Activated naive CD8-positive, alpha-beta T cell (primary cell): ENCODE data around the gene SMIM35.

Experiments used
- H3K27ac Mint-ChIP-seq: one replicate; pipeline ENCODE4 v1.8.0; 2021; ENCODE audit warnings: mixed read lengths
- H3K27me3 Mint-ChIP-seq: one replicate; pipeline ENCODE4 v1.8.0; 2021; ENCODE audit warnings: mixed read lengths
- H3K36me3 Mint-ChIP-seq: one replicate; pipeline ENCODE4 v1.8.0; 2021; ENCODE audit warnings: mixed read lengths
- H3K4me1 Mint-ChIP-seq: one replicate; pipeline ENCODE4 v1.8.0; 2021; ENCODE audit warnings: low read depth, mixed read lengths
- H3K4me3 Mint-ChIP-seq: one replicate; pipeline ENCODE4 v1.8.0; 2021; ENCODE audit warnings: mild to moderate bottlenecking, mixed read lengths
- H3K9me3 Mint-ChIP-seq: one replicate; pipeline ENCODE4 v1.8.0; 2021; ENCODE audit warnings: low read depth, mixed read lengths

Gene SMIM35

GRCh38 chr11:117977029-117977428 lies 109.7 kb downstream of the SMIM35 start:
- H3K4me1 Mint-ChIP-seq: peaks cover 85% of the 10 kb centered on the region

GRCh38 chr11:117976445-117976844 lies 110.3 kb downstream of the SMIM35 start:
- H3K27ac Mint-ChIP-seq: peak overlapping the region; percentile 83
- peak overlapping the region; percentile 83 for H3K4me3 Mint-ChIP-seq
- H3K4me1 Mint-ChIP-seq: peaks cover 82% of the 10 kb centered on the region

More at GRCh38 chr11:117977029-117977428, 109.7 kb downstream of the SMIM35 start:
- Mint-ChIP-seq H3K9me3 (no peaks in the 10 kb centered on the region), H3K27ac (peak overlapping the region; percentile 83), H3K27me3 (no peaks in the 10 kb centered on the region), H3K36me3 (peaks cover 2% of the 10 kb centered on the region), H3K4me3 (peak overlapping the region; percentile 83)

GRCh38 chr11:117973503-117973860 lies 113.3 kb downstream of the SMIM35 start:
- Mint-ChIP-seq H3K27ac (peak overlapping the region; percentile 79), H3K9me3 (no peaks in the 10 kb centered on the region), H3K4me3 (no peak overlapping the region), H3K36me3 (peaks cover 2% of the 10 kb centered on the region), H3K27me3 (no peaks in the 10 kb centered on the region), H3K4me1 (peaks cover 88% of the 10 kb centered on the region)

More at GRCh38 chr11:117976445-117976844, 110.3 kb downstream of the SMIM35 start:
- no peaks in the 10 kb centered on the region for H3K27me3 Mint-ChIP-seq
- no peaks in the 10 kb centered on the region for H3K9me3 Mint-ChIP-seq
- H3K36me3 Mint-ChIP-seq: peaks cover 2% of the 10 kb centered on the region

GRCh38 chr11:117972629-117973502 lies 113.9 kb downstream of the SMIM35 start:
- peaks cover 86% of the 10 kb centered on the region for H3K4me1 Mint-ChIP-seq
- no peaks in the 10 kb centered on the region for H3K27me3 Mint-ChIP-seq
- no peaks in the 10 kb centered on the region for H3K9me3 Mint-ChIP-seq
- no peaks in the 10 kb centered on the region for H3K36me3 Mint-ChIP-seq
- H3K4me3 Mint-ChIP-seq: no peak overlapping the region
- H3K27ac Mint-ChIP-seq: peak overlapping the region; percentile 79

GRCh38 chr11:117972044-117972443 lies 114.7 kb downstream of the SMIM35 start:
- peaks cover 79% of the 10 kb centered on the region for H3K4me1 Mint-ChIP-seq
- no peaks in the 10 kb centered on the region for H3K36me3 Mint-ChIP-seq
- no peaks in the 10 kb centered on the region for H3K27me3 Mint-ChIP-seq
- no peak overlapping the region for H3K27ac Mint-ChIP-seq
- no peaks in the 10 kb centered on the region for H3K9me3 Mint-ChIP-seq
- no peak overlapping the region for H3K4me3 Mint-ChIP-seq

GRCh38 chr11:117970400-117971024 lies 116.3 kb downstream of the SMIM35 start:
- H3K36me3 Mint-ChIP-seq: no peaks in the 10 kb centered on the region
- no peaks in the 10 kb centered on the region for H3K27me3 Mint-ChIP-seq
- H3K4me3 Mint-ChIP-seq: peak overlapping the region; percentile 58
- peak overlapping the region; percentile 66 for H3K27ac Mint-ChIP-seq
- H3K4me1 Mint-ChIP-seq: peaks cover 67% of the 10 kb centered on the region
- no peaks in the 10 kb centered on the region for H3K9me3 Mint-ChIP-seq

GRCh38 chr11:117969160-117969991 lies 117.4 kb downstream of the SMIM35 start:
- no peaks in the 10 kb centered on the region for H3K27me3 Mint-ChIP-seq
- no peak overlapping the region for H3K4me3 Mint-ChIP-seq
- H3K27ac Mint-ChIP-seq: no peak overlapping the region
- no peaks in the 10 kb centered on the region for H3K9me3 Mint-ChIP-seq
- H3K4me1 Mint-ChIP-seq: peaks cover 58% of the 10 kb centered on the region
- H3K36me3 Mint-ChIP-seq: no peaks in the 10 kb centered on the region

GRCh38 chr11:117966908-117967307 lies 119.9 kb downstream of the SMIM35 start:
- Mint-ChIP-seq H3K36me3 (no peaks in the 10 kb centered on the region), H3K4me3 (no peak overlapping the region), H3K4me1 (peaks cover 38% of the 10 kb centered on the region), H3K9me3 (no peaks in the 10 kb centered on the region), H3K27me3 (no peaks in the 10 kb centered on the region), H3K27ac (no peak overlapping the region)

GRCh38 chr11:117962826-117963225 lies 123.9 kb downstream of the SMIM35 start:
- H3K27me3 Mint-ChIP-seq: no peaks in the 10 kb centered on the region
- H3K4me1 Mint-ChIP-seq: peaks cover 37% of the 10 kb centered on the region
- no peak overlapping the region for H3K4me3 Mint-ChIP-seq
- peaks cover 15% of the 10 kb centered on the region for H3K36me3 Mint-ChIP-seq
- peaks cover 6% of the 10 kb centered on the region for H3K9me3 Mint-ChIP-seq
- no peak overlapping the region for H3K27ac Mint-ChIP-seq

- H3K27me3 Mint-ChIP-seq: no peaks in the 10 kb centered on the region
- no peak overlapping the region for H3K4me3 Mint-ChIP-seq
- H3K4me1 Mint-ChIP-seq: peaks cover 41% of the 10 kb centered on the region
- H3K36me3 Mint-ChIP-seq: peaks cover 23% of the 10 kb centered on the region
- H3K27ac Mint-ChIP-seq: peak overlapping the region; percentile 70
- peaks cover 6% of the 10 kb centered on the region for H3K9me3 Mint-ChIP-seq
These were observed 124.9 kb downstream of the SMIM35 start for GRCh38 chr11:117961896-117962295.

GRCh38 chr11:117960406-117960805 lies 126.4 kb downstream of the SMIM35 start:
- Mint-ChIP-seq H3K27ac (peak overlapping the region; percentile 83), H3K9me3 (peaks cover 6% of the 10 kb centered on the region), H3K4me1 (peaks cover 47% of the 10 kb centered on the region), H3K27me3 (no peaks in the 10 kb centered on the region), H3K4me3 (peak overlapping the region; percentile 21), H3K36me3 (peaks cover 23% of the 10 kb centered on the region)

GRCh38 chr11:117959438-117960149 lies 127.2 kb downstream of the SMIM35 start:
- Mint-ChIP-seq H3K27ac (peak overlapping the region; percentile 83), H3K4me1 (peaks cover 54% of the 10 kb centered on the region), H3K4me3 (peak overlapping the region; percentile 21), H3K36me3 (peaks cover 23% of the 10 kb centered on the region), H3K9me3 (peaks cover 6% of the 10 kb centered on the region), H3K27me3 (no peaks in the 10 kb centered on the region)

GRCh38 chr11:117958949-117959348 lies 127.8 kb downstream of the SMIM35 start:
- no peak overlapping the region for H3K4me3 Mint-ChIP-seq

More at GRCh38 chr11:117958949-117959348, 127.8 kb downstream of the SMIM35 start:
- Mint-ChIP-seq H3K27ac (no peak overlapping the region), H3K4me1 (peaks cover 60% of the 10 kb centered on the region), H3K36me3 (peaks cover 23% of the 10 kb centered on the region), H3K27me3 (no peaks in the 10 kb centered on the region), H3K9me3 (peaks cover 6% of the 10 kb centered on the region)
